ENCODE measurements around the gene JAZF1. TPM values are rescaled to one million over a fixed set of nuclear protein-coding genes. Genes with fewer than 3 reads are reported as not detected.

The JAZF1 gene
- total RNA-seq, 1 donor from 2014 or later, result 3.1 TPM

DNA sequence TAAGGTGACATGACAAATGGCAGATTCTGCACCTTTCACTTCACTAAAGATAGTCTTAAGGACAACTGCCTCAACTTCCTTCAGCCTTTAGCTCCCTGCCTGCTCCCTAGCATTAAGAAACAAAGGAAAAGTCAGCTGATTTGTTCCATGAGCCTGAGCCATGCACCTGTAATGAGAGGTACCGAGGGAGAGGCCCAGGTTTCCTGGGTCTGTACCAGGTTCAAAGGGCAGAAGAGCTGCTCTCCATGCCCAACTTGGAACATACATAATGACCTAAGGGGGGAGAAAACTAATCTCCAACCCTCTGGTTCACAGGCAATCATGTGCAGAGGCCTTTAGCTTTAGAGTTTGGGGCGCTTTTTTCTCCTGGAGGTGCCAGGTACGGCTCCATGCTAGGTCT, 111.2 kb downstream of the JAZF1 start:
- no peak for TF ChIP-seq CTCF (conservative IDR thresholded peaks at IDR 0.05)
- Mint-ChIP-seq H3K4me3 (no peak overlapping the region), H3K9me3 (no peaks in the 10 kb centered on the region), H3K4me1 (peaks cover 5% of the 10 kb centered on the region), H3K27me3 (ENCODE audit: low read depth) (peaks cover 8% of the 10 kb centered on the region), H3K27ac (ENCODE audit: unreplicated experiment) (no peak overlapping the region), H3K36me3 (ENCODE audit: low read depth) (no peaks in the 10 kb centered on the region)
- DNase-seq (ENCODE audit: low read depth, low spot score), result no peak

DNA sequence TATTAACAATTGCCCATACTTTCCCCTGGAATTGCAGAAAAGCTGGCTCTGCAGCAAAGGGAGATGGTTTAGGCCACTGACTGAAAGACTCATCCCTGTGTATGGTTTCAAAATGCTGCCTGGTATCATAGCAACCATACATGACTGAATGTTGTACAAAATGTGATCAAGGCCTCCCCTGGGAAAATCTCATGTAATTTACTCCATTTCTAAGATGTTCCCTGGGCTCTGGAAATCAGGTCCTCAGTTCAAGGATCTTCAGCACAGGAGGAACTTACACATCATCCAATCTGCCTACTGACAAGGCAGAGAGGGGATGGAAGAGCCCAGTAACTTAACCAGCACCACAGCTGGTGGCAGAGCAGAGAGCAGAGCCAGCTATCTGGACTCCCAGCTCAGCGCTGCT, 111.8 kb downstream of the JAZF1 start:
- H3K4me3 Mint-ChIP-seq, result no peak overlapping the region
- peaks cover 8% of the 10 kb centered on the region for H3K27me3 Mint-ChIP-seq (ENCODE audit: low read depth)
- DNase-seq (ENCODE audit: low read depth, low spot score), result no peak
- no peak for TF ChIP-seq CTCF (conservative IDR thresholded peaks at IDR 0.05)
- no peaks in the 10 kb centered on the region for H3K9me3 Mint-ChIP-seq
- no peaks in the 10 kb centered on the region for H3K36me3 Mint-ChIP-seq (ENCODE audit: low read depth)
- no peak overlapping the region for H3K27ac Mint-ChIP-seq (ENCODE audit: unreplicated experiment)
- peaks cover 5% of the 10 kb centered on the region for H3K4me1 Mint-ChIP-seq

GRCh38 chr7:28067171-28067570, 113.4 kb downstream of the JAZF1 start:
- peaks cover 5% of the 10 kb centered on the region for H3K27me3 Mint-ChIP-seq (ENCODE audit: low read depth)
- peaks cover 12% of the 10 kb centered on the region for H3K4me1 Mint-ChIP-seq
- no peaks in the 10 kb centered on the region for H3K36me3 Mint-ChIP-seq (ENCODE audit: low read depth)
- no peaks in the 10 kb centered on the region for H3K9me3 Mint-ChIP-seq
- H3K27ac Mint-ChIP-seq (ENCODE audit: unreplicated experiment), result no peak overlapping the region
- no peak for TF ChIP-seq CTCF (conservative IDR thresholded peaks at IDR 0.05)
- no peak overlapping the region for H3K4me3 Mint-ChIP-seq
- no peak for DNase-seq (ENCODE audit: low read depth, low spot score)

- Mint-ChIP-seq H3K27ac (ENCODE audit: unreplicated experiment) (no peak overlapping the region), H3K4me3 (no peak overlapping the region), H3K9me3 (no peaks in the 10 kb centered on the region), H3K27me3 (ENCODE audit: low read depth) (peaks cover 5% of the 10 kb centered on the region), H3K36me3 (ENCODE audit: low read depth) (no peaks in the 10 kb centered on the region), H3K4me1 (peaks cover 14% of the 10 kb centered on the region)
- no peak for DNase-seq (ENCODE audit: low read depth, low spot score)
- no peak for TF ChIP-seq CTCF (conservative IDR thresholded peaks at IDR 0.05)
Measured at GRCh38 chr7:28065721-28066285, 114.8 kb downstream of the JAZF1 start.

DNA sequence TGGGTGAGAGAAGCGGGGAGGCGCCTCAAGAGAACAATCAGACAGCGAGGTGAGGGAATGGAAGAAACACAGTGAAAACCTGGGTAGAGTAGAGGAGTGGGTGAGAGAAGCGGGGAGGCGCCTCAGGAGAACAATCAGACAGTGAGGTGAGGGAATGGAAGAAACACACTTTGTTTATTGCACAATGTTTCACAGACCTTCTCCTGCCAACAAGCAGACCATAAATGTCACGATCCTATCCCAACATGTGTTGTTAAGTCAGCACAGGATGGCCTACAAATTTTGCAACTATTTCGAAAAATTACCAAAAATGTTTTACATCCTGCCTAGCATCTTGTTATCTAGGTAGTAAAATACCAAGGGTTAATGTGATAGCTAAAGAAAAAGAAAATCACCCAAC, 115.3 kb downstream of the JAZF1 start:
- DNase-seq (ENCODE audit: low read depth, low spot score), result no peak
- H3K4me1 Mint-ChIP-seq, result peaks cover 14% of the 10 kb centered on the region
- no peak for TF ChIP-seq CTCF (conservative IDR thresholded peaks at IDR 0.05)
- no peaks in the 10 kb centered on the region for H3K36me3 Mint-ChIP-seq (ENCODE audit: low read depth)
- no peak overlapping the region for H3K27ac Mint-ChIP-seq (ENCODE audit: unreplicated experiment)
- H3K27me3 Mint-ChIP-seq (ENCODE audit: low read depth), result peaks cover 5% of the 10 kb centered on the region
- H3K9me3 Mint-ChIP-seq, result no peaks in the 10 kb centered on the region
- H3K4me3 Mint-ChIP-seq, result no peak overlapping the region
